ENCODE data around the gene LGALS13.

- TF ChIP-seq CTCF (IDR thresholded peaks at IDR 0.05) (no peak), POLR2A (IDR thresholded peaks at IDR 0.05; ENCODE audit: low read length) (no peak; the same call in 1 of the 2 replicates), RNF2 (IDR thresholded peaks at IDR 0.05; ENCODE audit: borderline replicate concordance, low read depth) (no peak), MYC (IDR thresholded peaks at IDR 0.05; ENCODE audit: borderline replicate concordance, low read length) (no peak), EP300 (IDR thresholded peaks at IDR 0.05) (no peak), CBX2 (IDR thresholded peaks at IDR 0.05; ENCODE audit: borderline replicate concordance, low read depth) (no peak), KDM1A (IDR thresholded peaks at IDR 0.05; ENCODE audit: low read depth) (no peak), ESRRA (IDR thresholded peaks at IDR 0.05; ENCODE audit: borderline replicate concordance, low read length) (no peak)
Measured at GRCh38 chr19:39617745-39618144, 15.4 kb downstream of the LGALS13 start.
